ACC112 (cell line): ENCODE data around the gene ITPKB.
"Not testable (repeated sequence)": the region's sequence is repeated elsewhere in the genome, so short reads cannot be mapped to it uniquely, and the experiment has no call there.

Experiments
- H2AFZ ChIP-seq: fragments of 200-600 bp; sonication (generic); one replicate; pipeline ENCODE4 v1.6.0; 2017; ENCODE audit warnings: antibody characterized with exemption, low read length; ENCODE audit not compliant: unreplicated experiment
- H3K27ac ChIP-seq: fragments of 200-600 bp; sonication (generic); 2 replicates; pipeline ENCODE4 v1.5.1; 2014; ENCODE audit warnings: low read depth, mild to moderate bottlenecking, antibody characterized with exemption, low read length, moderate library complexity
- H3K27me3 ChIP-seq: fragments of 200-600 bp; sonication (generic); 2 replicates; pipeline ENCODE4 v1.6.1; 2014; ENCODE audit warnings: mild to moderate bottlenecking, antibody characterized with exemption, low read length, moderate library complexity, mixed read lengths; ENCODE audit not compliant: insufficient read depth
- H3K36me3 ChIP-seq: fragments of 200-600 bp; sonication (generic); 2 replicates; pipeline ENCODE4 v1.6.1; 2016; ENCODE audit warnings: mild to moderate bottlenecking, antibody characterized with exemption, low read length, moderate library complexity, mixed read lengths; ENCODE audit not compliant: insufficient read depth
- H3K4me1 ChIP-seq: fragments of 200-600 bp; sonication (generic); one replicate; pipeline ENCODE4 v1.6.1; 2016; ENCODE audit warnings: low read length, mixed read lengths; ENCODE audit not compliant: insufficient read depth, unreplicated experiment, control insufficient read depth
- H3K4me3 ChIP-seq: fragments of 200-600 bp; sonication (generic); 2 replicates; pipeline ENCODE4 v1.5.1; 2014; ENCODE audit warnings: mild to moderate bottlenecking, low read depth, low read length
- H3K79me2 ChIP-seq: fragments of 200-600 bp; sonication (generic); one replicate; pipeline ENCODE4 v1.6.0; 2016; ENCODE audit warnings: low read length; ENCODE audit not compliant: control insufficient read depth, unreplicated experiment, insufficient read depth

The ITPKB gene

DNA sequence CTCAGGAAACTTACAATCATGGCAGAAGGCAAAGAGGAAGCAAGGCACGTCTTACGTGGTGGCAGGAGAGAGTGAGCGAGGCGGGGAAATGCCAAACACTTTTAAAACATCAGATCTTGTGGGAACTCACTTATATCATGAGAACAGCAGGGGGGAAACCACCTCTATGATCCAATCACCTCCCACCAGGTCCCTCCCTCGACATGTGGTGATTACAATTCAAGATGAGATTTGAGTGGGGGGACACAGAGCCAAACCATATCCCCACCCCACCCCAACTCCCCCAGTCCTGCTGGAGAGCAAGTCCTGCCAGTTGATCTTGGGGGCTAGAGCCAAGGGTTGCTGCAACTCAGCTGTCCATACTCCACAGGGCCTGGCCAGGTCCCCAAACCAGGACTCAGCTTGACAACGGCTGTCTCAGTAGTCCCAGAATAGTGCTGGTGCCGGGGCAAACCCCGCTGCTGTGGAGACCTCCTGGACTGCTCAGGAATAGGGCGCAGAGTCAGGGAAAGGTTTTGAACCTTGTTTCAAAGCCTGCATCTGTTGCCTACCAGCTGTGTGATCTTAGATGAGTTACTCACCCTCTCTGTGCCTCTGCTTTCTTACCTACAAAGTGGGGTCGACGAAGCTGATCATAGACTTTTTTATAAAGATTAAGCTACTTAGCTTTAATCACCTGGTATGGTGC, 111.0 kb downstream of the ITPKB start:
- H3K27ac ChIP-seq: no peak overlapping the region
- H3K4me3 ChIP-seq: no peak overlapping the region
- H3K79me2 ChIP-seq: no peaks in the 10 kb centered on the region
- no peaks in the 10 kb centered on the region for H3K27me3 ChIP-seq
- no peaks in the 10 kb centered on the region for H3K4me1 ChIP-seq
- H2AFZ ChIP-seq: no peak overlapping the region
- H3K36me3 ChIP-seq: no peaks in the 10 kb centered on the region

DNA sequence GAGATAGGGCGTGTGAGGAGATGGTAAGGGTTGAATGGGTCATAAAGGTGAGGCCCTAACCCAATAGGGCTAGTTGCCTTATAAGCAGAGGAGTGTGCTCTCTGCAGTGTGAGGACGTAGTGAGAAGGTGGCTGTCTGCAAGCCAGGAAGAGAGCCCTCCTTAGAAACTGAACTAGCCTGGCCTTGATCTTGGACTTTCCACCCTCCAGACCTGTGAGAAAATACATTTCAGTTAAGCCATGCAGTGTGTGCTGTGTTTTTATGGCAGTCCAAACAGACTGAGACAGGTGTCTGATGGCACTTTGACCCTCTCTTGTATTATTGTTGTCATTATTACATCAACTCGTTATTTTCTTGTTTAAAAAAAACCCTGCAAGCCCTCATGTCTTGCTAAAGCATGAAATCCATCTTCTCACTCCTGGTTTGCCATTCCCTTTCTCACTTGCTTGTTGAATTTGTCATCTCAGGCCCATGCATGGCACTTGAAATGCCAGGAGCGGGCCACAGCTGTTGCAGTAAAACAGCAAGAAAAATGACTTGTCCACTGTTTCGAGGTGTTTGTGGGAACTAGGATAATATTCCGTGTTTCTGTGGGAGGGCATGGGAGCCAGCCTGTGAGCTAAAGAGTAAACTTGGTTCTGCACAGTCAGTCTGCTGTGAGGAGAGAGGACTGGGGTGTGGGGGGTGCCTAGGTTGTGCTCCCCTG, 111.9 kb downstream of the ITPKB start:
- no peak overlapping the region for H3K27ac ChIP-seq
- H2AFZ ChIP-seq: no peak overlapping the region
- no peaks in the 10 kb centered on the region for H3K4me1 ChIP-seq

DNA sequence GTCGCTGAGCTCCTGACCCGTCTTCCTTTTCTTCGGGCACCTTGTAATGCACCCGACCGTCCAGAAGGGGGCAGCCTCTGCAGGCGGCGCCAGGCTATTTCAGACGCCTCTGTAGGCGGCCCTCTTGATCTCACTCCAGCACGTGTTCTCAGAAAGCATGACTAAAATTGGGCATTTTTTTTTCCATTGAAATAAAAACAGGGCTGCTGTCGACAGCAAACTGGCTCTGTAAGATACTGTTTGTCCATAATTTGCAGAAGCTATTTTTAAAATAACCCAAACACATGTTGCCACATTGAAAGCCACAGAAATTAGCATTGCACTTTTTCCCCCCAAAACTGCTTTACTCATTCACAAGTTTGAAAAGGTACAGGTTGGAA, 112.5 kb downstream of the ITPKB start:
- Histone ChIP-seq H3K27ac (no peak overlapping the region), H3K36me3 (no peaks in the 10 kb centered on the region), H3K4me3 (no peak overlapping the region), H3K4me1 (no peaks in the 10 kb centered on the region), H2AFZ (no peak overlapping the region), H3K79me2 (no peaks in the 10 kb centered on the region), H3K27me3 (peaks cover 7% of the 10 kb centered on the region; the same call in 1 of the 2 replicates)

More for the DNA sequence above, 111.9 kb downstream of the ITPKB start:
- Histone ChIP-seq H3K79me2 (no peaks in the 10 kb centered on the region), H3K4me3 (no peak overlapping the region), H3K36me3 (no peaks in the 10 kb centered on the region), H3K27me3 (peaks cover 4% of the 10 kb centered on the region; the same call in 1 of the 2 replicates)

DNA sequence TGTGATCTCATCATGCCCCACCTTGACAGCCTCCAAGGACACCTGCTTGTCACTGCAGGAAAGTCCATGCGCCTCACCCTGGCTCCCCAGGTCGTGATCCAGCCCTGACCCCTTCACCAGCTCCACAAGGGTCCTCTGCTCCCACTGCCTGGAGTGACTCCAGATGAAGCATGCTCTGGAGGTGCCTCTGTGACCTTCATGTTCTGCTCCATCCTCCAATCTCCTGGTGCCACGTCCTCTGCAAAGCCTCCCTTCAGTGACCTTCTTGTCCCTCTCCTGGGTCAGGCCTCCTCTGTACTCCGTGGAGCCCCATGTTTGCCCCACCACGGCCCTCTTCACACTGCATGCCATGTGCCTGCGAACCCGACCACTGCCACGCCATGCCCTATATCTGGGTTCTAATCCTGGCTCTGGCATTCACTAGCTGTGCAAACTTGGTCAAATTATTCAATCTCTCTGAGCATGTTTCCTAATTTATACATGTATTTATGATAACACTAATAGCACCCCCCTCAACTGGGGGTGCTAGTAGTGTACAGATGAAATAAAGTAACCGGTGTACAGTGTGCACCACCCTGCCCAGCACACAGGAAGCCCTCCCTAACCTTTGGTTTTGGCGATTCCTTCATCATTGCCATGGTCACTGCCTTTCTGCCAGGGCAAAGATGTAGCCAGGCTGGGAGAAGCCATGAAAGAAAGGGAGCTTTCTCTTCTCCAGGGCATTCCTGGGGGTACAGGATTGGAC, 113.1 kb downstream of the ITPKB start:
- Histone ChIP-seq H3K4me3 (no peak overlapping the region), H3K4me1 (no peaks in the 10 kb centered on the region), H3K27ac (no peak overlapping the region), H2AFZ (no peak overlapping the region), H3K79me2 (no peaks in the 10 kb centered on the region), H3K36me3 (no peaks in the 10 kb centered on the region), H3K27me3 (peaks cover 11% of the 10 kb centered on the region; the same call in 1 of the 2 replicates)

DNA sequence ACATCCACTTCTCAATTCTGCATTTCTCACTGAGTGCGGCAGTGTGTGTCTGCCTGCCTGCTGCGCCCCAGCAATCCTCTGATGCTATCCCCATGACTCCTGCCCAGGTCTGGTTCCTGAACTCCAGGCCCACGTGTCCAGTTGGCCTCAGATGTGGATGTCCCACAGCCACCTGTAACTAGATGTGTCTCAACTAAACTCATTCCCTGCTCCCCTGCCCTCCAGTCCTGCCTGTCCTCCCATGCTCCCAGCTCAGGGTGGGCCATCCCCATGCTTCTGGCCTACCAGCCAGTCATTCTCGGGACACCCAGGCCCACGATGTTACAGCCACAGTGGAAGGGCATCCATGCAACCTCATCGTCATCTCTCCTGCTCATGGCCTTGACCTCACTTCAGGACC, 113.8 kb downstream of the ITPKB start:
- Histone ChIP-seq H3K36me3 (no peaks in the 10 kb centered on the region), H3K27me3 (peaks cover 12% of the 10 kb centered on the region; the same call in 1 of the 2 replicates), H3K79me2 (no peaks in the 10 kb centered on the region), H3K27ac (no peak overlapping the region), H3K4me1 (no peaks in the 10 kb centered on the region), H3K4me3 (no peak overlapping the region), H2AFZ (no peak overlapping the region)

DNA sequence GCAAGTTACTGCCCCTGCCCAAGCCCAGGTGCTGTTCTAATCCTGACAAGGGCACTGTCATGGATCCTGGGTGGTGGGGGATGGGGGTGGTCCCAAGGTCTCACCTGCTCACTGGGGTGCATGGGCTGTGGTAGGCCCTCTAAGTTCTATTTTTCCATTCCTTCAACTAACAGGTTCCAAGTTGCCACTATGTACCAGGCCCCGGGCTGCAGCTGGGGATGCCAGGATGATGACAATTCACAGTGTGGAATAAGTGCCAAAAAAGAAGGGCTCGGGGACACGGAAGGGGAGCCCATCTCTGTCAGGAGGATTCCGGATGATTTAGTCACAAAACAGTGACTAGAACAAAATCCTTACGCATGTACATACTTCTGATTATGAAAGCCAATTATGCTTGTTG, 114.6 kb downstream of the ITPKB start:
- H3K79me2 ChIP-seq: no peaks in the 10 kb centered on the region
- no peak overlapping the region for H2AFZ ChIP-seq
- H3K36me3 ChIP-seq: no peaks in the 10 kb centered on the region
- H3K4me3 ChIP-seq: no peak overlapping the region
- no peak overlapping the region for H3K27ac ChIP-seq
- peaks cover 18% of the 10 kb centered on the region for H3K27me3 ChIP-seq
- no peaks in the 10 kb centered on the region for H3K4me1 ChIP-seq

DNA sequence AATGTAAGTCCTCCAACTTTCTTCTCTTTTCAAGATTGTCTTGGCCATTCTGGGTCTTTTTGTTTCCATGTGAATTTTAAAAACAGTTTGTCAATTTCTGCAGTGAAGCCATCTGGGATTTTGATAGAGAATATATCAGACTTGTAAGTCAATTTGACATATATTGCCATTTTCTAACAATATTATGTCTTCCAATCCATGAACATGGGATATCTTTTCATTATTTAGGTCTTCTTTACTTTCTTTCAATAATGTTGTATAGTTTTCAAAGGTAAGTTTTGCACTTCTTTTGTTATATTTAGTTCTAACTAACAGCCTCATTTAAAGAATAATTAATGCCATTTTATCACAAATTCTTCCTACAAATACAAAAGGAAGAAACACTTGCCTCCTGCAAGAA, 117.1 kb downstream of the ITPKB start:
- H3K4me1 ChIP-seq: no peaks in the 10 kb centered on the region
- no peak overlapping the region for H3K27ac ChIP-seq
- no peak overlapping the region for H3K4me3 ChIP-seq
- no peak overlapping the region for H2AFZ ChIP-seq
- no peaks in the 10 kb centered on the region for H3K79me2 ChIP-seq
- H3K36me3 ChIP-seq: no peaks in the 10 kb centered on the region
- H3K27me3 ChIP-seq: peaks cover 40% of the 10 kb centered on the region

DNA sequence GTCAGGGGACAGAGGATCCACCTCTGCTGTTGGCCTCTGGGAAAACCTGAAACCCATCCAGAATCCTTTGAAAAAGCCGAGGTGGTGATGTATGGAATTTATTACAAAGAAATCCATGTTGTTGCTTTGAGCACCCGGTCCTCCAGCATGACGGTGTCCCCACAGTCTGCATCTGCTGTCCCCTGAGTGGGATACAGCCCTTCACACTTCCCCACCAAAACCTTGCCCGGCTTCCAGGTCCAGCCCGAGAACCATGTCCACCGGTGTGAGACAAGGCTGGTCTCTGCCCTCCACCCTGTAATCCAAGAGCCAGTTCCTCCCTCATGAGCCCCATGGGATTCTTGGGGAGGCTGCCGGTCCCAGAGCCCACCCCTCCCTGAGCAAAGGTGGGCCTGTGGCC, 120.1 kb downstream of the ITPKB start:
- Histone ChIP-seq H3K4me3 (no peak overlapping the region), H3K27me3 (peaks cover 65% of the 10 kb centered on the region), H3K27ac (no peak overlapping the region), H3K79me2 (no peaks in the 10 kb centered on the region), H3K36me3 (no peaks in the 10 kb centered on the region), H3K4me1 (no peaks in the 10 kb centered on the region), H2AFZ (no peak overlapping the region)

DNA sequence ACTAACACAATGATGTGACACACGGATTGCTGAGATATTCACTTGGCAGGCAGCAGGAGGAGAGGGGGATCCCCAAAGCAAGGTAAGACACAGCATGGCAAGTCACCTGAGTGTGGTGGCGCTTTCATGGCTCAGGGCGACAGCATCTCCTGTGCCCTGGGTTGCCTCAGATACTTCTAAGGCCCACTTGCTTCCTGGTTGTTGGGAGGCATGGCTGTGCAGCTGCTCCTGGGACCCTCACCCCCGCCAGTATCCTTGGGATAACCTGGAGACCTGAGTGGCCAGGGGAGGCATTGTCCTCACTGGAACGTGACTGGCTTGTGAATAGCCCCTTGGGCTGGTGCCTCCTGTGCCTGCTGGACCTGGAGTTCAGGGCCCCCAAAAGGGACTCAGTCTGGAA, 120.7 kb downstream of the ITPKB start:
- peaks cover 68% of the 10 kb centered on the region for H3K27me3 ChIP-seq
- H2AFZ ChIP-seq: no peak overlapping the region
- no peak overlapping the region for H3K27ac ChIP-seq
- no peaks in the 10 kb centered on the region for H3K36me3 ChIP-seq
- H3K4me3 ChIP-seq: no peak overlapping the region
- no peaks in the 10 kb centered on the region for H3K79me2 ChIP-seq
- H3K4me1 ChIP-seq: no peaks in the 10 kb centered on the region

DNA sequence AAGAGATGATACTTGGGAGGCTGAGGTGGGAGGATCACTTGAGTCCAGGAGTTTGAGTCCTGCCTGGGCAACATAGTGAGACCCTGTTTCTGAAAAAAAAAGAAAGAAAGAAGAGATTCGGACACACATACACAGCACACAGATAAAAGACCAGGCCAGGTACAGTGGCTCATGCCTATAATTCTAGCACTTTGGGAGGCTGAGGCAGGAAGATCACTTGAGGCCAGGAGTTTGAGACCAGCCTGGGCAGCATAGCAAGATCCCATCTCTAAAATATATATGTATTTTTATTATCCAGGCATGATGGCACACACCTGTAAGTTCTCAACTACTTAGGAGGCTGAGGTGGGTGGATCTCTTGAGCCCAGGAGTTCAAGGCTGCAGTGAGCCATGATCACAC, 121.4 kb downstream of the ITPKB start:
- not testable (repeated sequence) for H3K79me2 ChIP-seq, H3K4me1 ChIP-seq, H2AFZ ChIP-seq, H3K4me3 ChIP-seq, H3K27ac ChIP-seq, H3K36me3 ChIP-seq
- H3K27me3 ChIP-seq: peaks cover 72% of the 10 kb centered on the region
